ENCODE data around the gene NFIB.

GRCh38 chr9:14278291-14278721 is 35.6 kb downstream of the NFIB start:
- TF ChIP-seq, protein P1, sequence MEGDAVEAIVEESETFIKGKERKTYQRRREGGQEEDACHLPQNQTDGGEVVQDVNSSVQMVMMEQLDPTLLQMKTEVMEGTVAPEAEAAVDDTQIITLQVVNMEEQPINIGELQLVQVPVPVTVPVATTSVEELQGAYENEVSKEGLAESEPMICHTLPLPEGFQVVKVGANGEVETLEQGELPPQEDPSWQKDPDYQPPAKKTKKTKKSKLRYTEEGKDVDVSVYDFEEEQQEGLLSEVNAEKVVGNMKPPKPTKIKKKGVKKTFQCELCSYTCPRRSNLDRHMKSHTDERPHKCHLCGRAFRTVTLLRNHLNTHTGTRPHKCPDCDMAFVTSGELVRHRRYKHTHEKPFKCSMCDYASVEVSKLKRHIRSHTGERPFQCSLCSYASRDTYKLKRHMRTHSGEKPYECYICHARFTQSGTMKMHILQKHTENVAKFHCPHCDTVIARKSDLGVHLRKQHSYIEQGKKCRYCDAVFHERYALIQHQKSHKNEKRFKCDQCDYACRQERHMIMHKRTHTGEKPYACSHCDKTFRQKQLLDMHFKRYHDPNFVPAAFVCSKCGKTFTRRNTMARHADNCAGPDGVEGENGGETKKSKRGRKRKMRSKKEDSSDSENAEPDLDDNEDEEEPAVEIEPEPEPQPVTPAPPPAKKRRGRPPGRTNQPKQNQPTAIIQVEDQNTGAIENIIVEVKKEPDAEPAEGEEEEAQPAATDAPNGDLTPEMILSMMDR (conservative IDR thresholded peaks at IDR 0.05) = no peak
- no peak for TF ChIP-seq EZH2 (IDR thresholded peaks at IDR 0.05; ENCODE audit: low read depth)

Measured in PC-9 (cell line).